GM10248 (cell line): ENCODE data around the gene FILIP1L.
"Not testable (repeated sequence)": the region's sequence is repeated elsewhere in the genome, so short reads cannot be mapped to it uniquely, and the experiment has no call there.

Experiments
- CTCF ChIA-PET: fragments of 300-600 bp; sonication (Branson Sonifier 250); formaldehyde crosslinking; extraction: SDS; loops from one replicate; lab custom pipeline; 2021; ENCODE audit warnings: antibody characterized with exemption; lab: Yijun Ruan, JAX
- POLR2A ChIA-PET: fragments of 350-650 bp; sonication (Branson Sonifier 250); formaldehyde crosslinking; extraction: SDS; loops from one replicate; lab custom pipeline; 2020; ENCODE audit warnings: antibody characterized with exemption; lab: Yijun Ruan, JAX
- DNase-seq: peaks from one replicate; pipeline ENCODE4 v3.0.0; 2012; ENCODE audit errors: extremely low spot score
- CTCF ChIP-seq: IDR thresholded peaks from 2 replicates; pipeline ENCODE4 v1.5.1; 2012; ENCODE audit warnings: mild to moderate bottlenecking, low read depth; ENCODE audit errors: extremely low read depth, missing control alignments, control extremely low read depth

FILIP1L gene

GRCh38 chr3:100098784-100099070 is 15.6 kb downstream of the FILIP1L start:
- no peak for TF ChIP-seq CTCF
- POLR2A ChIA-PET, result no interaction called here
- CTCF ChIA-PET, result interaction anchor here (1.2 to 1.8 kb wide), 2 partner anchors 9 to 22 kb away, joined by 3 to 7 read pairs; no protein-coding TSS in a partner anchor

GRCh38 chr3:100097919-100098783 is 16.1 kb downstream of the FILIP1L start:
- CTCF ChIA-PET, result interaction anchor here (0.7 to 1.8 kb wide), 5 partner anchors 9 to 29 kb away, joined by 3 to 7 read pairs (median 3); no protein-coding TSS in a partner anchor
- POLR2A ChIA-PET, result interaction anchor here (0.7 kb wide), 1 partner anchor 22 kb away, joined by 3 read pairs; no protein-coding TSS in a partner anchor

More at GRCh38 chr3:100098784-100099070, 15.6 kb downstream of the FILIP1L start:
- DNase-seq, result no peak

GRCh38 chr3:100096866-100097265 is 17.4 kb downstream of the FILIP1L start:
- no peak for TF ChIP-seq CTCF
- ChIA-PET POLR2A (no interaction called here), CTCF (no interaction called here)
- no peak for DNase-seq

More at GRCh38 chr3:100097919-100098783, 16.1 kb downstream of the FILIP1L start:
- no peak for DNase-seq
- TF ChIP-seq CTCF, result no peak

GRCh38 chr3:100096286-100096685 is 18.0 kb downstream of the FILIP1L start:
- POLR2A ChIA-PET, DNase-seq: not testable (repeated sequence)

GRCh38 chr3:100093831-100094230 is 20.5 kb downstream of the FILIP1L start:
- POLR2A ChIA-PET, result no interaction called here
- DNase-seq, result no peak
- CTCF ChIA-PET, result interaction anchor here (0.9 to 1.5 kb wide), 2 partner anchors 10 to 25 kb away, joined by 3 to 5 read pairs; no protein-coding TSS in a partner anchor
- TF ChIP-seq CTCF, result no peak

More at GRCh38 chr3:100096286-100096685, 18.0 kb downstream of the FILIP1L start:
- CTCF ChIA-PET, result interaction anchor here (1.0 to 2.1 kb wide), 2 partner anchors 8 to 11 kb away, joined by 3 to 8 read pairs; no protein-coding TSS in a partner anchor

- no peak for TF ChIP-seq CTCF
- ChIA-PET CTCF (interaction anchor here (0.8 to 6.0 kb wide), 10 partner anchors 9 to 247 kb away, joined by 3 to 49 read pairs (median 6); no protein-coding TSS in a partner anchor), POLR2A (interaction anchor here (0.6 kb wide), 1 partner anchor 170 kb away, joined by 3 read pairs; the partner anchor contains the start of gene TBC1D23)
- DNase-seq, result no peak
Observed at GRCh38 chr3:100090669-100091005, 23.7 kb downstream of the FILIP1L start.
